Prostate gland (tissue), 2 donors: ENCODE results near the gene KIF21B. TPM values are rescaled to one million over a fixed set of nuclear protein-coding genes. Genes with fewer than 3 reads are reported as not detected.
"Not testable (repeated sequence)": the region's sequence is repeated elsewhere in the genome, so short reads cannot be mapped to it uniquely, and the experiment has no call there.

Experiments
- DNase-seq: peaks from one replicate; pipeline ENCODE4 v3.0.0-alpha.2; 2019; ENCODE audit warnings: low spot score
- H3K27ac ChIP-seq, 2 donors: fragments of 200-600 bp; sonication (generic); 2 replicates each; pipeline ENCODE4 v1.5.1; 2017 to 2019
- H3K27me3 ChIP-seq: fragments of 200-600 bp; sonication (generic); replicated peaks from 2 replicates; pipeline ENCODE4 v1.5.1; 2019; ENCODE audit not compliant: insufficient read depth
- H3K36me3 ChIP-seq, 2 donors: fragments of 200-600 bp; sonication (generic); 1 replicate in 1 of 2; 2 replicates in 1 of 2; pipeline versions ENCODE4 v1.5.1 to v1.8.1; 2017 to 2019
- H3K4me1 ChIP-seq: fragments of 200-600 bp; sonication (generic); replicated peaks from 2 replicates; pipeline ENCODE4 v1.5.1; 2019
- H3K4me3 ChIP-seq, 2 donors: fragments of 200-600 bp; sonication (generic); 2 replicates each; pipeline ENCODE4 v1.5.1; 2017 to 2019
- H3K9me3 ChIP-seq: fragments of 200-600 bp; sonication (generic); 2 replicates; pipeline ENCODE4 v1.5.1; 2017
- POLR2A ChIP-seq: fragments of 450-650 bp; IDR thresholded peaks from one replicate; pipeline ENCODE4 v1.6.1; 2016; ENCODE audit warnings: antibody characterized with exemption, mild to moderate bottlenecking
- POLR2AphosphoS5 ChIP-seq: sonication (generic); formaldehyde crosslinking; IDR thresholded peaks from one replicate; pipeline ENCODE4 v1.6.1; 2017; ENCODE audit warnings: antibody characterized with exemption
- WGBS: methylation state at CpG from one replicate; pipeline ENCODE4 v1.1.5; 2018; 5-methylcytosine and 5-hydroxymethylcytosine counted together
- intact Hi-C: fragments of 100-400 bp; cut with DNase I; formaldehyde crosslinking; loops from one replicate; pipeline ENCODE4 v1.14.2; 2022
- total RNA-seq, 2 donors: library from RNA; depleted of rRNA; stranded (reverse); fragments of >200 nt; gene quantifications; one replicate each; pipeline ENCODE4 v1.1.0, GENCODE V29; 2016
- TF ChIP-seq, protein P1 (sequence below), 4 experiments: fragments of 200-600 bp in 2 of 4; fragments of 450-650 bp in 2 of 4; sonication (generic) in 2 of 4; IDR thresholded peaks; 1 replicate in 3 of 4; 2 replicates in 1 of 4; pipeline ENCODE4 v1.5.1; 2016 to 2019; ENCODE audit warnings: antibody characterized with exemption in 4 of 4, mild to moderate bottlenecking in 2 of 4, moderate library complexity in 2 of 4

The KIF21B gene
- total RNA-seq, 2 donors from 2014 or later: 0.46 to 10.5 TPM

DNA sequence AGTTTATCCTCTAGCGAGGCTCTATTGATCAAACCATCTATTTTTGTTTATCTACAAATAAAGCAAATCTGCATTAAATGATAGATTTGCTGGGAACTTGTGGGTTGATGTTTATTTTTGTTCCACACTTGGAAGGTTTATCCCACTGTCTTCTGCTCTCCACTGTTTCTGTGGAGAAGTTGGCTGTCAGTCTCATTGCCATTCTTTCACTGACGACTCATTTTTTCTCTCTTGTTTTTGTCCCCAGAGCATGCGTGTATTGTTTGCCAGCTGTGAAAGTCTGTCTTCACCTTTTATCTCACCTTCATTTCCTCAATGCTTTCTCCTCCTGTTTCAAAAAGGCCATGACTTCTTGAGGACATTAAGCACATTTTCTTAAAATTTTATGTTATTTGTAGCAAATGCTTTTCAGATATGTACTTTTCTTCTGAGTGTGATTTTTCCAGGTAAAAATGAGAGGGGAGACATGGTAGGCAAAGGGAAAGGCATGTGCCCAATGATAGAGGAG is 76.4 kb downstream of the KIF21B start:
- Histone ChIP-seq H3K4me3 (no peak overlapping the region), H3K27ac (no peak overlapping the region), H3K4me1 (no peaks in the 10 kb centered on the region), H3K36me3 (no peaks in the 10 kb centered on the region), H3K27me3 (no peaks in the 10 kb centered on the region), H3K9me3 (no peaks in the 10 kb centered on the region)
- intact Hi-C loops: no loop called here
- no peak for DNase-seq
- WGBS: 94% methylated on average over 3 of the region's 3 CpGs
- TF ChIP-seq POLR2AphosphoS5: no peak
- no peak for TF ChIP-seq POLR2A
- TF ChIP-seq, protein P1, sequence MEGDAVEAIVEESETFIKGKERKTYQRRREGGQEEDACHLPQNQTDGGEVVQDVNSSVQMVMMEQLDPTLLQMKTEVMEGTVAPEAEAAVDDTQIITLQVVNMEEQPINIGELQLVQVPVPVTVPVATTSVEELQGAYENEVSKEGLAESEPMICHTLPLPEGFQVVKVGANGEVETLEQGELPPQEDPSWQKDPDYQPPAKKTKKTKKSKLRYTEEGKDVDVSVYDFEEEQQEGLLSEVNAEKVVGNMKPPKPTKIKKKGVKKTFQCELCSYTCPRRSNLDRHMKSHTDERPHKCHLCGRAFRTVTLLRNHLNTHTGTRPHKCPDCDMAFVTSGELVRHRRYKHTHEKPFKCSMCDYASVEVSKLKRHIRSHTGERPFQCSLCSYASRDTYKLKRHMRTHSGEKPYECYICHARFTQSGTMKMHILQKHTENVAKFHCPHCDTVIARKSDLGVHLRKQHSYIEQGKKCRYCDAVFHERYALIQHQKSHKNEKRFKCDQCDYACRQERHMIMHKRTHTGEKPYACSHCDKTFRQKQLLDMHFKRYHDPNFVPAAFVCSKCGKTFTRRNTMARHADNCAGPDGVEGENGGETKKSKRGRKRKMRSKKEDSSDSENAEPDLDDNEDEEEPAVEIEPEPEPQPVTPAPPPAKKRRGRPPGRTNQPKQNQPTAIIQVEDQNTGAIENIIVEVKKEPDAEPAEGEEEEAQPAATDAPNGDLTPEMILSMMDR (IDR thresholded peaks at IDR 0.05): no peak

DNA sequence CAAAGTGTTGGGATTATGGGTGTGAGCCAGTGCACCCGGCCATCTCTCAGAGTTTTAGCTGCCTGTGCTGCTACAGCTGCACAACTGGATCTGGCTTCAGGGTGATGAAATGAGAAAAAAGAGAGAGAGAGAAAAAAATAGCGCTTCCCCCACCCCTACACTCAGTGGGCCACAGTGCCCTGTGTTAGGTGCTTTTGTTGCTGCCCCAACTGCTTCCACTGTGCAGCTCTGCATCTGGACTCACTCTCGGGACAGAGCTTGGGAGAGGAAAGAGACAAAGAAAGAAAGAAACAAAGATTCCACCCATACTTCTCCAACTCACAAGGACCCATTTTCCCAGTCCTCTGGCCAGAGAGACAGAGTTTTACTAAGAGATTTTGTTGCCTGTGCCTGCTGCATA is 78.4 kb downstream of the KIF21B start:
- Histone ChIP-seq H3K9me3 (no peaks in the 10 kb centered on the region), H3K4me3 (no peak overlapping the region), H3K36me3 (no peaks in the 10 kb centered on the region), H3K4me1 (no peaks in the 10 kb centered on the region), H3K27ac (no peak overlapping the region), H3K27me3 (no peaks in the 10 kb centered on the region)
- intact Hi-C loops: no loop called here
- DNase-seq: no peak
- whole genome bisulfite sequencing: 65% methylated on average over 3 of the region's 3 CpGs
- TF ChIP-seq POLR2AphosphoS5 (no peak), POLR2A (no peak)
- TF ChIP-seq, protein P1 (IDR thresholded peaks at IDR 0.05): no peak

DNA sequence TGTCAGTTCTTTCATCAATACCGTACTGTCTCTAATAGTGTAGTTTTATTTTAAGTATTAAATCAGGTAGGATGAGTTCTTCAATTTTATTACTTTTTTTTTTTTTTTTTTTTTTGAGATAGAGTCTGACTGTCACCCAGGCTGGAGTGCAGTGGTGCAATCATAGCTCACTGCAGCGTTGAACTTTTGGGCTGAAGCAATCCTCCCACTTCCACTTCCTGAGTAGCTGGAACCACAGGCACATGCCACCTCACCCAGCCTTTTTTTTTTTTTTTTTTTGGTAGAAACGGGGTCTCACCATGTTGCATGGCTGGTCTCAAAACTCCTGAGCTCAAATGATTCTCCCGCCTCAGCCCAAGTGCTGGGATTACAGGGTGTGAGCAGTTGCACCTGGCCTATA is 84.6 kb downstream of the KIF21B start:
- no peaks in the 10 kb centered on the region for H3K36me3 ChIP-seq
- H3K27ac ChIP-seq: no peak overlapping the region
- intact Hi-C loops: no loop called here
- no peaks in the 10 kb centered on the region for H3K4me1 ChIP-seq
- TF ChIP-seq, protein P1 (IDR thresholded peaks at IDR 0.05): no peak
- no peak for TF ChIP-seq POLR2AphosphoS5
- TF ChIP-seq POLR2A: no peak
- H3K9me3 ChIP-seq: no peaks in the 10 kb centered on the region
- H3K4me3 ChIP-seq: no peak overlapping the region
- no peaks in the 10 kb centered on the region for H3K27me3 ChIP-seq
- 63% methylated on average over 4 of the region's 4 CpGs for WGBS
- DNase-seq: no peak

DNA sequence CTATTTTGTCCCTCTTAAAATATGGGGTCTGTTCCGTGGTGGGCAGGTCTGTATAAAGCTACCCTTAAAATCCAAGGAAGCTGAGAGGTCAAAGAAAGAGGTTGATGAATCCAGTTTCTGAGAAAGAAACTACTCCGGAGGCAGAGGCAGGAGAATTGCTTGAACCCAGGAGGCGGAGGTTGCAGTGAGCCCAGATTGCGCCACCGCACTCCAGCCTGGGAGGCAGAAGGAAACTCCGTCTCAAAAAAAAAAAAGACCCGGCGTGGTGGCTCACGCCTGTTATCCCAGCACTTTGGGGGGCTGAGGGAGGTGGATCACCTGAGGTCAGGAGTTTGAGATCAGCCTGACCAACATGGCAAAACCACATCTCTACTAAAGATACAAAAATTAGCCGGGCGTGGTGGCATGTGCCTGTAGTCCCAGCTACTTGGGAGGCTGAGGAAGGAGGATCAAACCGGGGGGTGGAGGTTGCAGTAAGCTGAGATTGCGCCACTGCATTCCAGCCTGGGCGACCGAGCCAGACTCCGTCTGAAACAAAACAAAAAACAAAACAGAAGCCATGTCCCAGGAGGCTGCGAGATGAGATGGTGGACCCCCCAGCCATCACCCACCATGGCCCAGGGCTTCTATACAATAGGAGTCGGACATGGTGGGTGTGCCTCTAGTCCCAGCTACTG is 88.1 kb downstream of the KIF21B start:
- H3K27ac ChIP-seq, H3K36me3 ChIP-seq, H3K9me3 ChIP-seq, DNase-seq, H3K4me1 ChIP-seq, H3K27me3 ChIP-seq, intact Hi-C loops, H3K4me3 ChIP-seq: not testable (repeated sequence)
- 92% methylated on average over 18 of the region's 18 CpGs for WGBS

DNA sequence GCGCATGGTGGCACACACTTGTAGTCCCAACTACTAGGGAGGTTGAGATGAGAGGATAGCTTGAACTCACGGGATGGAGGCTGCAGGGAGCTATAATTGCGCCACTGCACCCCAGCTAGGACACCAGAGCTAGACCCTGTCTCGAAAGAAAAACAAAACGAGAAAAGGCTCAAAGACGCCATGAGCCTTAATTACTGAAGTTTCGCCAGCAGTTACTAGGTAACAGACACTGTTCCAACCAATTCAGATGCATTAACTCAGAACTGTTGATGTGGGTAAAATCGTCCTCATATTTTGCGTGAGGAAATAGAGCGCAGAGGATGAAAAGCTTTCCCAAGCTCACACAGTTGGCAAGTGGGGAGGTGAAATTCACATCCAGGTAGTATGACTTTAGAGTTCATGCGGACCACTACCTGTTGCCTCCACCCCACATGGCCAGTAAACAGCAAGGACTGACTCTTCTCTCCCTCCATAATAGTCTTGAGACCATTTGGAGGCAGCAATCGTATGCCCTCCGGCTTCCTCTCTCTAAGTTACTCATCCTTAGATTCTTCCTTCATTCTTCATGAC is 88.8 kb downstream of the KIF21B start:
- Histone ChIP-seq H3K36me3 (no peaks in the 10 kb centered on the region), H3K27ac (no peak overlapping the region), H3K4me3 (no peak overlapping the region), H3K9me3 (no peaks in the 10 kb centered on the region), H3K27me3 (no peaks in the 10 kb centered on the region), H3K4me1 (no peaks in the 10 kb centered on the region)
- no peak for TF ChIP-seq POLR2AphosphoS5
- TF ChIP-seq POLR2A: no peak
- TF ChIP-seq, protein P1 (IDR thresholded peaks at IDR 0.05): no peak
- intact Hi-C loops: no loop called here
- WGBS: 96% methylated on average over 13 of the region's 13 CpGs
- DNase-seq: no peak
